Activated CD4-positive, alpha-beta T cell treated with anti-CD3 and anti-CD28 coated beads, Interleukin-2, amount 10 ng/mL, durations not matched to agents 24 days and 14 days (primary cell): ENCODE results near the gene GNL3L. TPM values are rescaled to one million over a fixed set of nuclear protein-coding genes. Genes with fewer than 3 reads are reported as not detected.
"Not testable (repeated sequence)": the region's sequence is repeated elsewhere in the genome, so short reads cannot be mapped to it uniquely, and the experiment has no call there.

Source experiments
- DNase-seq: peaks from one replicate; pipeline ENCODE4 v3.0.0; 2022
- H3K27ac Mint-ChIP-seq: one replicate; pipeline ENCODE4 v1.8.0; 2022; ENCODE audit warnings: mild to moderate bottlenecking, mixed read lengths
- H3K27me3 Mint-ChIP-seq: one replicate; pipeline ENCODE4 v1.8.0; 2022; ENCODE audit warnings: mixed read lengths
- H3K36me3 Mint-ChIP-seq: one replicate; pipeline ENCODE4 v1.8.0; 2022; ENCODE audit warnings: low read depth, mild to moderate bottlenecking, mixed read lengths
- H3K4me1 Mint-ChIP-seq: one replicate; pipeline ENCODE4 v1.8.0; 2021; ENCODE audit warnings: mixed read lengths
- H3K4me3 Mint-ChIP-seq: one replicate; pipeline ENCODE4 v1.8.0; 2022; ENCODE audit warnings: mild to moderate bottlenecking, moderate library complexity, mixed read lengths
- H3K9me3 Mint-ChIP-seq: one replicate; pipeline ENCODE4 v1.8.0; 2021; ENCODE audit warnings: mixed read lengths
- intact Hi-C: fragments of 100-400 bp; cut with micrococcal nuclease; formaldehyde crosslinking; loops from one replicate; pipeline ENCODE4 v1.15.1; 2023
- total RNA-seq: library from RNA; stranded (reverse); gene quantifications from 2 replicates; pipeline ENCODE4 v1.2.3, GENCODE V29; 2022

Gene GNL3L
- total RNA-seq, 1 donor from 2014 or later = 78.8 TPM

DNA sequence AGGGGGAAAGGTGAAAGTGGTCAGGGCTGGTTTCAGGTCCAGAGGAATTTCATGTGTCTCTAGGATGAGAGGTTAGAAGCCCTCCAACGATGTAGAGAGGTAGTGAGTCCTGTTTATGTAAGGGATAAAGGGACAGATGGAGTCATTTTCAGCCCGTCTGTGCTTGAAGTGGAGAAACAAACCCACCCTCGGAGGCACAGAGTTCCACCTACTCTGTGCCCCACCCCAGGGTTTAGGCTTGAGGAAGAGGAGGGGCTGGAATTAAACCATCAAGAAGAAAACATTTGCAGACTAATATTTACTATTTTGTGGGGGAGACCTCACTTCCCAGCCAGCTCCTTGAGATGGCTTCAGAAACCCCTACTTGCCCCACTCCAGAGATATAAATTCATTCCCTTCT, 868 bp upstream of the GNL3L start:
- peaks cover 9% of the 10 kb centered on the region for H3K9me3 Mint-ChIP-seq

GRCh38 chrX:54530357-54530900, 410 bp downstream of the GNL3L start:
- Mint-ChIP-seq H3K9me3 (peaks cover 9% of the 10 kb centered on the region), H3K36me3 (peaks cover 32% of the 10 kb centered on the region)
- DNase-seq = no peak

More for the DNA sequence above, 868 bp upstream of the GNL3L start:
- peak overlapping the region; percentile 94 for H3K4me3 Mint-ChIP-seq
- no peak for DNase-seq
- H3K36me3 Mint-ChIP-seq = peaks cover 26% of the 10 kb centered on the region
- intact Hi-C loops = no loop called here
- H3K27ac Mint-ChIP-seq = peak overlapping the region; percentile 96
- peaks cover 15% of the 10 kb centered on the region for H3K4me1 Mint-ChIP-seq
- H3K27me3 Mint-ChIP-seq = no peaks in the 10 kb centered on the region

GRCh38 chrX:54534271-54534670, 4.3 kb downstream of the GNL3L start:
- Mint-ChIP-seq H3K4me1 (peaks cover 18% of the 10 kb centered on the region), H3K27ac (peak overlapping the region; percentile 20), H3K27me3 (no peaks in the 10 kb centered on the region), H3K36me3 (peaks cover 47% of the 10 kb centered on the region), H3K9me3 (no peaks in the 10 kb centered on the region), H3K4me3 (peak overlapping the region; percentile 57)
- no peak for DNase-seq
- intact Hi-C loops = loop anchor here (5.0 kb wide), 1 partner anchor 468 kb away; the partner anchor contains the start of gene APEX2

More at GRCh38 chrX:54530357-54530900, 410 bp downstream of the GNL3L start:
- Mint-ChIP-seq H3K4me1 (peaks cover 18% of the 10 kb centered on the region), H3K27me3 (no peaks in the 10 kb centered on the region), H3K4me3 (peak overlapping the region; percentile 94), H3K27ac (peak overlapping the region; percentile 96)
- intact Hi-C loops = loop anchor here (1.0 to 5.0 kb wide), 5 partner anchors 90 to 472 kb away; partner anchors contain the start of genes APEX2, FAM120C and TSR2

- DNase-seq = no peak
- Mint-ChIP-seq H3K27ac (no peak overlapping the region), H3K36me3 (peaks cover 54% of the 10 kb centered on the region), H3K4me3 (no peak overlapping the region), H3K4me1 (no peaks in the 10 kb centered on the region), H3K9me3 (no peaks in the 10 kb centered on the region), H3K27me3 (no peaks in the 10 kb centered on the region)
- intact Hi-C loops = no loop called here
Measured at GRCh38 chrX:54540289-54540688, 10.3 kb downstream of the GNL3L start.

DNA sequence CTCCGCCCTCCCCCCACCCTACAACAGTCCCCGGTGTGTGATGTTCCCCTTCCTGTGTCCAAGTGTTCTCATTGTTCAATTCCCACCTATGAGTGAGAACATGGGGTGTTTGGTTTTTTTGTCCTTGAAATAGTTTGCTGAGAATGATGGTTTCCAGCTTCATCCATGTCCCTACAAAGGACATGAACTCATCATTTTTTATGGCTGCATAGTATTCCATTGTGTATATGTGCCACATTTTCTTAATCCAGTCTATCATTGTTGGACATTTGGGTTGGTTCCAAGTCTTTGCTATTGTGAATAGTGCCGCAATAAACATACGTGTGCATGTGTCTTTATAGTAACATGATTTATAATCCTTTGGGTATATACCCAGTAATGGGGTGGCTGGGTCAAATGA, 12.2 kb downstream of the GNL3L start:
- H3K36me3 Mint-ChIP-seq = peaks cover 53% of the 10 kb centered on the region

DNA sequence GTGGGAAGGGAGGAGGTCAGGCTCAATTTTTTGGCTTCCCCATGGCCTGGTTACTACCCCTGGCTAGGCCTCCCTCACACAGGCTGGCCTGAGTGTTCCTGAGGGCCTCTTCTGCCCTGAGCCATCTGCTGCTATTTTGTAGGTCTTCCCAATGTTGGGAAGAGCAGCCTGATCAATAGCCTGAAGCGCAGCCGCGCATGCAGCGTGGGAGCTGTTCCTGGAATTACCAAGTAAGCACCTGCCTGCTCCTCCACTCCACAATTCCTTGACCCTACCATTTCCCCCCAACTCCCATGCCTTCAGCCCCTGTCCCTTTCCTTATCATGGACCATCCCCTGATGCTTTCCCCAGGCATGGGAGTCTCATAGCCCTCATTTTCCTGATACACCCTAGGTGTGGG, 20.8 kb downstream of the GNL3L start:
- Mint-ChIP-seq H3K4me3 (no peak overlapping the region), H3K9me3 (no peaks in the 10 kb centered on the region), H3K27me3 (no peaks in the 10 kb centered on the region), H3K27ac (no peak overlapping the region), H3K36me3 (peaks cover 52% of the 10 kb centered on the region), H3K4me1 (no peaks in the 10 kb centered on the region)
- intact Hi-C loops = no loop called here
- DNase-seq = no peak

More for the DNA sequence above, 12.2 kb downstream of the GNL3L start:
- H3K4me1 Mint-ChIP-seq, intact Hi-C loops, DNase-seq, H3K4me3 Mint-ChIP-seq, H3K9me3 Mint-ChIP-seq, H3K27me3 Mint-ChIP-seq, H3K27ac Mint-ChIP-seq: not testable (repeated sequence)

DNA sequence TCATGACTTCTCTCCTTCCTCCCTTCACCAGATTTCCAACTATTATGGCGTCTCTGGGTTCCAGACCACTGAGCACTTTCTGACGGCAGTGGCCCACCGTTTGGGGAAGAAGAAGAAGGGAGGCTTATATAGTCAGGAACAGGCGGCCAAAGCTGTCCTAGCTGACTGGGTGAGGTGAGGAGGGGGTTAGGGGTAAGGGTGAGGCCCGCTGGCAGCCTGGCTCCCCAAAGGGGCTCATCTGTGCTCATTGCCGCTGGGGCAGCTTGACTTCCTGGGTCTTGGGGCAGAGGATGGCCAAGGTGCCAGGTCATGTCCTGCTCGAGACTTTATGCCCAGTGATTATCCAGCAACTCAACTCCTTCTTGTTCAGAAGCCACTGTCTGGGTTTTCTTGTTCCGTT, 21.8 kb downstream of the GNL3L start:
- no peaks in the 10 kb centered on the region for H3K4me1 Mint-ChIP-seq
- DNase-seq = no peak
- H3K4me3 Mint-ChIP-seq = no peak overlapping the region
- no peaks in the 10 kb centered on the region for H3K27me3 Mint-ChIP-seq
- intact Hi-C loops = no loop called here
- H3K36me3 Mint-ChIP-seq = peaks cover 53% of the 10 kb centered on the region
- no peak overlapping the region for H3K27ac Mint-ChIP-seq
- H3K9me3 Mint-ChIP-seq = no peaks in the 10 kb centered on the region

- H3K4me1 Mint-ChIP-seq, H3K27ac Mint-ChIP-seq, DNase-seq, H3K27me3 Mint-ChIP-seq, intact Hi-C loops, H3K9me3 Mint-ChIP-seq, H3K4me3 Mint-ChIP-seq: not testable (repeated sequence)
- H3K36me3 Mint-ChIP-seq = peaks cover 41% of the 10 kb centered on the region
Measured at GRCh38 chrX:54555006-54555405, 25.0 kb downstream of the GNL3L start.

DNA sequence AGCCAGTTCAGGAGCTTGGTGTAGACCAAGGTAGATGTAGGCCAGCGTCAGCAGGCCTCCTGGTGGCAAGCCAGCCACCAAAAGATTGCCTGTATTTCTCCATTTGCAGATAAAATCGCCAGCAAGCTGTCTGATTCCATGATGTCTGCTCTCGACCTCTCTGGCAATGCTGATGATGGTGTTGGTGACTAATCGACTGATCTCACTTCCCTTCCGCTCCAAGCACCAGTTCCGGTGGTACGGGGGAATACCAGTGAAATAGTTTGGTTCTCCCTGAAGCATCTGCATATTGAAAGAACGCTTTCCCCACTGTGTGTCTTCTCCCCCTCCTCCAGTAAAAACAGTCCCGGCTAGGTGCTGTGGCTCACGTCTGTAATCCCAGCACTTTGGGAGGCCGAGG, 30.4 kb downstream of the GNL3L start:
- no peak overlapping the region for H3K27ac Mint-ChIP-seq
- H3K36me3 Mint-ChIP-seq = peaks cover 48% of the 10 kb centered on the region
- no peaks in the 10 kb centered on the region for H3K4me1 Mint-ChIP-seq
- no peaks in the 10 kb centered on the region for H3K9me3 Mint-ChIP-seq
- intact Hi-C loops = no loop called here
- H3K27me3 Mint-ChIP-seq = no peaks in the 10 kb centered on the region
- DNase-seq = no peak
- no peak overlapping the region for H3K4me3 Mint-ChIP-seq

DNA sequence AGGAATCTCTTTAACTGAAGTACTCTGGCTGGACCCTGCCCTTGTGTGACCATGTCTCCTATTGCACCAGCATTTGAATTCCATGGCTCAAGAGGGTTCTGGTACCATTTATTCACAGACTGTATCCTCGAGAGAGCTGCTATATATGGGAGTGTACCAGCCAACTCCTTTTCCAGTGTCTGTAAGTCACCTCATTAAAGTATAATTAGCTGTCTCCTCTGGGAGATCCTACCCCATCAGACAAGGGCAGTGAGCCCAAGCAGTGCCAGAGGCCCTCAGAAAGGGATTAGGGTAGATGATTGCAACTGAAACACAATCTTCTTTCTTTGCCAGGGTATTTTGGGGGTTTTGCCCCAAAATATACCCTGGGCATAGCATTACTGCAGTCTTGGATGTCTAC, 31.6 kb downstream of the GNL3L start:
- H3K27me3 Mint-ChIP-seq = no peaks in the 10 kb centered on the region
- H3K27ac Mint-ChIP-seq = no peak overlapping the region
- H3K9me3 Mint-ChIP-seq = no peaks in the 10 kb centered on the region
- no peak for DNase-seq
- H3K4me3 Mint-ChIP-seq = no peak overlapping the region
- peaks cover 48% of the 10 kb centered on the region for H3K36me3 Mint-ChIP-seq
- intact Hi-C loops = no loop called here
- H3K4me1 Mint-ChIP-seq = no peaks in the 10 kb centered on the region

DNA sequence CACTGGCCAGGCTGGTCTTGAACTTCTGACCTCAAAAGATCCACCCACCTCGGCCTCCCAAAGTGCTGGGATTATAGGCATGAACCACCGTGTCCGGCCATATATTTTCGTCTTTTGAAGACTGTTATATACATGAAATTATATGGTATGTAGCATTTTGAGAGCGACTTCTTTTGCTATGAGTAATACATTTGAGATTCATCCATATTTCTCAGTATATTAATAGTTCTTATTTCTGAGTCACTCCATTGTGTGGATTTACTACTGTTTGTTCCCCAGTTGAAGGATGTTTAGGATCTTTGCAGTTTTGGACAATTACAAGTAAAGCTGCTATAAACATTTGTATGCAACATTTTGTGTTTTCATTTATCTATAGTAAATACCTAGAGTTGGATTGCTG, 34.9 kb downstream of the GNL3L start:
- no peaks in the 10 kb centered on the region for H3K4me1 Mint-ChIP-seq
- peaks cover 51% of the 10 kb centered on the region for H3K36me3 Mint-ChIP-seq
- H3K9me3 Mint-ChIP-seq = peaks cover 3% of the 10 kb centered on the region
- no peaks in the 10 kb centered on the region for H3K27me3 Mint-ChIP-seq
- H3K4me3 Mint-ChIP-seq = no peak overlapping the region
- DNase-seq = peak; percentile 5
- intact Hi-C loops = no loop called here
- H3K27ac Mint-ChIP-seq = no peak overlapping the region

- peaks cover 39% of the 10 kb centered on the region for H3K36me3 Mint-ChIP-seq
- no peaks in the 10 kb centered on the region for H3K4me1 Mint-ChIP-seq
- no peaks in the 10 kb centered on the region for H3K27me3 Mint-ChIP-seq
- no peak overlapping the region for H3K27ac Mint-ChIP-seq
- no peak for DNase-seq
- peaks cover 3% of the 10 kb centered on the region for H3K9me3 Mint-ChIP-seq
- no peak overlapping the region for H3K4me3 Mint-ChIP-seq
- intact Hi-C loops = no loop called here
Measured at GRCh38 chrX:54570332-54570731, 40.3 kb downstream of the GNL3L start.

DNA sequence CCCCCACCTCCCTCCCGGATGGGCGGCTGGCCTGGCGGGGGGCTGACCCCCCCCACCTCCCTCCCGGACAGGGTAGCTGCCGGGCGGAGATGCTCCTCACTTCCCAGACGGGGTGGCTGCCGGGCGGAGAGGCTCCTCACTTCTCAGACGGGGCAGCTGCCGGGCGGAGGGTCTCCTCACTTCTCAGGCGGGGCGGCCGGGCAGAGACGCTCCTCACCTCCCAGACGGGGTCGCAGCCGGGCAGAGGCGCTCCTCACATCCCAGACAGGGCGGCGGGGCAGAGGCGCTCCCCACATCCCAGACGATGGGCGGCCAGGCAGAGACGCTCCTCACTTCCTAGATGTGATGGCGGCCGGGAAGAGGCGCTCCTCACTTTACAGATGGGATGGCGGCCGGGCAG, 42.6 kb downstream of the GNL3L start:
- H3K4me1 Mint-ChIP-seq = not testable (repeated sequence)

DNA sequence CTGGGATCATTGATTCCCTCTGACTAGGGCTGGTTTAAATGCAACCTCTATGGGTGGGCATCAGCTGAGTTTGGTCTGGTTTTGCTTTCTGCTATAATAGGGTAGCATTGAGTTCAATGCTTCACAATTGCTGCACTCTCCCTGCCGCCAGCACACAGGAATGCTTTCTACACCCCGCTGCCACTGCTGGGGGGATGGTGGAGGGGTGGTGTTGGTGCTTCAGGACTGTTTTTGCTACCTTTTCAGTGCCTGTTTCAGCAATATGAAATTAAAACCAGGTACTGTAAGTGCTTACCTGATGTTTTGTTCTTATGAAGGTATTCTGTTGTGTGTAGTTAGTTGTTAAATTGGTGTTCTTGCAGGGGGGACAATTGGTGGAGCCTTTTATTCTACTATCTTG, 67.7 kb downstream of the GNL3L start:
- Mint-ChIP-seq H3K9me3 (no peaks in the 10 kb centered on the region), H3K4me3 (no peak overlapping the region), H3K4me1 (no peaks in the 10 kb centered on the region), H3K27ac (no peak overlapping the region), H3K36me3 (no peaks in the 10 kb centered on the region), H3K27me3 (no peaks in the 10 kb centered on the region)
- no peak for DNase-seq
- intact Hi-C loops = no loop called here

More for the DNA sequence above, 42.6 kb downstream of the GNL3L start:
- H3K9me3 Mint-ChIP-seq, DNase-seq, intact Hi-C loops, H3K27me3 Mint-ChIP-seq, H3K27ac Mint-ChIP-seq, H3K4me3 Mint-ChIP-seq: not testable (repeated sequence)
- peaks cover 38% of the 10 kb centered on the region for H3K36me3 Mint-ChIP-seq

- Mint-ChIP-seq H3K27ac (no peak overlapping the region), H3K4me1 (no peaks in the 10 kb centered on the region), H3K27me3 (no peaks in the 10 kb centered on the region), H3K9me3 (no peaks in the 10 kb centered on the region), H3K4me3 (no peak overlapping the region), H3K36me3 (no peaks in the 10 kb centered on the region)
- no peak for DNase-seq
- intact Hi-C loops = no loop called here
Measured at GRCh38 chrX:54602563-54602962, 72.5 kb downstream of the GNL3L start.
